DOHH2 (cell line): ENCODE measurements around the gene RRAS2.

ENCODE experiments used
- H3F3A ChIP-seq: fragments of 200-600 bp; sonication (generic), shearing (Covaris generic); 2 replicates; pipeline ENCODE4 v1.6.0; 2016; ENCODE audit warnings: antibody characterized with exemption, mild to moderate bottlenecking; ENCODE audit not compliant: control insufficient read depth, insufficient read depth
- H3K27ac ChIP-seq: fragments of 200-600 bp; sonication (generic); 2 replicates; pipeline ENCODE4 v1.5.1; 2014; ENCODE audit warnings: low read depth, mild to moderate bottlenecking, low read length, moderate library complexity
- H3K27me3 ChIP-seq: fragments of 200-600 bp; sonication (generic); 2 replicates; pipeline ENCODE4 v1.6.1; 2014; ENCODE audit warnings: mild to moderate bottlenecking, low read length, mixed read lengths; ENCODE audit not compliant: control insufficient read depth
- H3K36me3 ChIP-seq: fragments of 200-600 bp; sonication (generic); 2 replicates; pipeline ENCODE4 v1.6.1; 2014; ENCODE audit warnings: mild to moderate bottlenecking, low read length, moderate library complexity, mixed read lengths; ENCODE audit not compliant: control insufficient read depth
- H3K4me1 ChIP-seq: fragments of 200-600 bp; sonication (generic); 2 replicates; pipeline ENCODE4 v1.6.1; 2014; ENCODE audit warnings: mild to moderate bottlenecking, low read length, mixed read lengths; ENCODE audit not compliant: control insufficient read depth
- H3K4me2 ChIP-seq: fragments of 200-600 bp; sonication (generic); 2 replicates; pipeline ENCODE4 v1.6.0; 2014; ENCODE audit warnings: mild to moderate bottlenecking, low read length, moderate library complexity
- H3K4me3 ChIP-seq: fragments of 200-600 bp; sonication (generic); 2 replicates; pipeline ENCODE4 v1.5.1; 2014; ENCODE audit warnings: mild to moderate bottlenecking, low read length, mixed read lengths
- H3K79me2 ChIP-seq: fragments of 200-600 bp; sonication (generic); 2 replicates; pipeline ENCODE4 v1.6.1; 2014; ENCODE audit warnings: mild to moderate bottlenecking, low read length, mixed read lengths; ENCODE audit not compliant: control insufficient read depth
- H3K9me2 ChIP-seq: fragments of 200-600 bp; sonication (generic); replicated peaks from 2 replicates; pipeline ENCODE4 v1.6.1; 2014; ENCODE audit warnings: mild to moderate bottlenecking, low read length, mixed read lengths; ENCODE audit not compliant: control insufficient read depth
- H3K9me3 ChIP-seq: fragments of 200-600 bp; sonication (generic); 2 replicates; pipeline ENCODE4 v1.6.1; 2014; ENCODE audit warnings: antibody characterized with exemption, low read length, mixed read lengths; ENCODE audit not compliant: control insufficient read depth, insufficient read depth
- H4K20me1 ChIP-seq: fragments of 200-600 bp; sonication (generic); 2 replicates; pipeline ENCODE4 v1.6.0; 2014; ENCODE audit warnings: low read depth, mild to moderate bottlenecking, antibody characterized with exemption, low read length, moderate library complexity; ENCODE audit not compliant: control insufficient read depth, insufficient read depth
- CTCF ChIP-seq: fragments of 200-600 bp; sonication (generic); IDR thresholded peaks from one replicate; pipeline ENCODE4 v1.5.1; 2014; ENCODE audit warnings: antibody characterized with exemption, mild to moderate bottlenecking, low read depth, low read length; ENCODE audit not compliant: poor library complexity, severe bottlenecking
- EZH2phosphoT487 ChIP-seq: fragments of 200-600 bp; sonication (generic); IDR thresholded peaks from 2 replicates; pipeline ENCODE4 v1.6.1; 2017; ENCODE audit warnings: borderline replicate concordance, mild to moderate bottlenecking, antibody characterized with exemption, low read length, moderate library complexity, mixed read lengths

The RRAS2 gene

GRCh38 chr11:14318581-14318981 lies 40.4 kb downstream of the RRAS2 start:
- H3K27me3 ChIP-seq = no peaks in the 10 kb centered on the region
- peak overlapping the region; percentile 70 for H3K4me3 ChIP-seq
- peak overlapping the region; percentile 91 for H3K4me2 ChIP-seq
- H3F3A ChIP-seq = peaks cover 47% of the 10 kb centered on the region
- H4K20me1 ChIP-seq = no peaks in the 10 kb centered on the region
- peaks cover 100% of the 10 kb centered on the region for H3K4me1 ChIP-seq
- peak overlapping the region; percentile 93 for H3K27ac ChIP-seq
- peaks cover 100% of the 10 kb centered on the region for H3K79me2 ChIP-seq
- TF ChIP-seq CTCF (no peak), EZH2phosphoT487 (no peak)
- 0 out of 2 replicates have a peak, but pooled peaks cover 4% of the 10 kb centered on the region for H3K36me3 ChIP-seq
- H3K9me2 ChIP-seq = no peaks in the 10 kb centered on the region
- H3K9me3 ChIP-seq = no peaks in the 10 kb centered on the region

GRCh38 chr11:14317659-14318325 lies 41.2 kb downstream of the RRAS2 start:
- peaks cover 100% of the 10 kb centered on the region for H3K79me2 ChIP-seq
- H3K4me3 ChIP-seq = peak overlapping the region; percentile 70
- H3K4me2 ChIP-seq = peak overlapping the region; percentile 91
- TF ChIP-seq EZH2phosphoT487 (no peak), CTCF (no peak)
- H3F3A ChIP-seq = peaks cover 54% of the 10 kb centered on the region
- peaks cover 100% of the 10 kb centered on the region for H3K4me1 ChIP-seq
- H3K27me3 ChIP-seq = no peaks in the 10 kb centered on the region
- H3K36me3 ChIP-seq = 0 out of 2 replicates have a peak, but pooled peaks cover 4% of the 10 kb centered on the region
- no peaks in the 10 kb centered on the region for H3K9me2 ChIP-seq
- H4K20me1 ChIP-seq = no peaks in the 10 kb centered on the region
- H3K9me3 ChIP-seq = no peaks in the 10 kb centered on the region
- peak overlapping the region; percentile 93 for H3K27ac ChIP-seq

- Histone ChIP-seq H3F3A (peaks cover 56% of the 10 kb centered on the region), H3K9me2 (no peaks in the 10 kb centered on the region), H3K27me3 (no peaks in the 10 kb centered on the region), H3K79me2 (peaks cover 99% of the 10 kb centered on the region), H3K4me3 (peak overlapping the region; percentile 41), H3K4me2 (peak overlapping the region; percentile 91), H3K36me3 (no peaks in the 10 kb centered on the region; the same call in 1 of the 2 replicates), H3K4me1 (peaks cover 100% of the 10 kb centered on the region), H3K27ac (peak overlapping the region; percentile 93), H3K9me3 (no peaks in the 10 kb centered on the region), H4K20me1 (no peaks in the 10 kb centered on the region)
- TF ChIP-seq CTCF (no peak), EZH2phosphoT487 (no peak)
Observed at GRCh38 chr11:14315130-14315529, 43.9 kb downstream of the RRAS2 start.
